VCaP (cell line): Measurements from ENCODE around the gene CASP8.

ENCODE experiments used
- H3K27ac ChIP-seq: fragments of 450-650 bp; 2 replicates; pipeline ENCODE4 v1.5.1; 2017
- TF ChIP-seq, protein P1 (sequence below): fragments of 450-650 bp; conservative IDR thresholded peaks from 2 replicates; pipeline ENCODE4 v1.5.1; 2017; ENCODE audit warnings: mild to moderate bottlenecking, moderate library complexity

Gene CASP8

DNA sequence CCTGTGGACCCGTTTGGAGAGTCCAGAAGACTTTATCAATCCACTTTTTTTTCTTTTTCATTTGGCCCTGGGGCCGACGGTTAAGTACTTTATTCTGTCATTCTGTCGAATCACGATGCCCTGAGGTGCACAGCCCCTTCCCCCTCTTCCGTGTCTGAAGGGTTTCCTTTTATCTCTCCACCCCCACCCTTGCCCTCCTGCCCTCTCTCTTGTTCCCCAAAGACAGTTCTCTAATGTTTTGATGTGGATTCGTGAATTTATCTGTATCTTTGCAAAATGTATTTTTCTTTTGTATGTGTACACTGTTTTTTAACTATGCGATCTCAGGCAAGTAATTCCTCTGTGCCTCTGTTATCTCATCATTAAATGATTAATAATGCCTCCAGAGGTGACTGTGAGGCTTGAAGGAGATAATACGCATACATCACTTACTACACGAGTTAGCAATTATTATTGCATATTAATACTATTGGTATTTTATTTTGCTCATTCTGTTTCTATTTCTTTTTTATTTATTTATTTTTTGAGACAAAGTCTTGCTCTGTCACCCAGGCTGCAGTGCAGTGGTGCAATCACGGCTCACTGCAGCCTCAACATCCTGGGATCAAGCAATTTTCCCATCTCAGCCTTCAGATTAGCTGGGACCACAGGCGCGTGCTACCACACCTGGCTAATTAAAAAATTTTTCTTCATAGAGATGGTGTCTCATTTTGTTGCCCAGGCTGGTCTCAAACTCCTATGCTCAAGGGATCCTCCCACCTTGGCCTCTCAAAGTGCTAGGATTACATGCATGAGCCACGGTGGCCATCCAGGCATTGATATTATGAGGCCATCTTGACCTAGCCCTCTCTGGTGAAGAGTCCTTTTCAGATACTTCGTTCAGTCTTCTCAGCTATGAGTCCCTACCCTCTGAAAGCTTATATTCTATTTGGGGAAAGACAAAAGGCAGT lies 1.4 kb upstream of the CASP8 start:
- H3K27ac ChIP-seq: peak overlapping the region; percentile 36
- TF ChIP-seq, protein P1, sequence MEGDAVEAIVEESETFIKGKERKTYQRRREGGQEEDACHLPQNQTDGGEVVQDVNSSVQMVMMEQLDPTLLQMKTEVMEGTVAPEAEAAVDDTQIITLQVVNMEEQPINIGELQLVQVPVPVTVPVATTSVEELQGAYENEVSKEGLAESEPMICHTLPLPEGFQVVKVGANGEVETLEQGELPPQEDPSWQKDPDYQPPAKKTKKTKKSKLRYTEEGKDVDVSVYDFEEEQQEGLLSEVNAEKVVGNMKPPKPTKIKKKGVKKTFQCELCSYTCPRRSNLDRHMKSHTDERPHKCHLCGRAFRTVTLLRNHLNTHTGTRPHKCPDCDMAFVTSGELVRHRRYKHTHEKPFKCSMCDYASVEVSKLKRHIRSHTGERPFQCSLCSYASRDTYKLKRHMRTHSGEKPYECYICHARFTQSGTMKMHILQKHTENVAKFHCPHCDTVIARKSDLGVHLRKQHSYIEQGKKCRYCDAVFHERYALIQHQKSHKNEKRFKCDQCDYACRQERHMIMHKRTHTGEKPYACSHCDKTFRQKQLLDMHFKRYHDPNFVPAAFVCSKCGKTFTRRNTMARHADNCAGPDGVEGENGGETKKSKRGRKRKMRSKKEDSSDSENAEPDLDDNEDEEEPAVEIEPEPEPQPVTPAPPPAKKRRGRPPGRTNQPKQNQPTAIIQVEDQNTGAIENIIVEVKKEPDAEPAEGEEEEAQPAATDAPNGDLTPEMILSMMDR: no peak

DNA sequence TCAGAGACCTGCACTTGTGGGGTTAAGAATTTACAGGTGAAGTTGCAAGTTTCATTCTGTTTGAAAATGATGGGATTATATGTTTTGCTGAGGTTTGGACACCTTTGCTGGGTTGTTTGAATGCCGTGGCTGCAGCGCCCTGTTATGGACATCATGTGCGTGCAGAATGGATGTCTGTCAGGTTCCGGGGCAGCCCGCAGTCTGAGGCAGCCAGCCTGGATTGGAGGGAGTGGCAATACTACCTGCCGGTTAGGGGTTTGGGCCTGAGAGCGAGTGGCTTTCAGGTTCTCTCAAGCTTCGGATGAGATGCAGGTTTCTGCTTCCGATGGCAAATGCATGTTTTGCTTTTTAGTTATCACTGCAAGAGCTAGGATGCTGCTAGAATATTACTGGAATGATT lies 1.1 kb downstream of the CASP8 start:
- no peak overlapping the region for H3K27ac ChIP-seq
- TF ChIP-seq, protein P1: no peak

DNA sequence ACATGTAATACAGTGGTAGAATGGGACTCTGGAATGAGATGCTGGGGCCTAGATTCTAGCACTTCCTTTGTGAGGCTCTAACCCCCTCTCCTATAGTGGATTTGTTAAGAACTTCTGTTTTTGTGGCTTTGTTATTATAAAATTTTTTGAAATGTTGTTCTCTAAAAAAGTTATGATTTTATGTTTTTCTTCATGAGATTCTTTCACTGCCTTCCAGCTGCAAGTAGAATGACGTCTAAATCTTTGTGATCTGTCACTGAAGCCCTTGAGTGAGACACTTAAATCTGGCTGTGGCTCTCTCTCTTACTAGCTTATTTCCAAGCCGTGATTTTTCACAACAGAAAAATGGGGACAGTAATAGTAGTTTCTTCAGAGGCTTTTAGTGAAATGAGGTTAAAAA lies 1.6 kb downstream of the CASP8 start:
- TF ChIP-seq, protein P1: no peak
- no peak overlapping the region for H3K27ac ChIP-seq

DNA sequence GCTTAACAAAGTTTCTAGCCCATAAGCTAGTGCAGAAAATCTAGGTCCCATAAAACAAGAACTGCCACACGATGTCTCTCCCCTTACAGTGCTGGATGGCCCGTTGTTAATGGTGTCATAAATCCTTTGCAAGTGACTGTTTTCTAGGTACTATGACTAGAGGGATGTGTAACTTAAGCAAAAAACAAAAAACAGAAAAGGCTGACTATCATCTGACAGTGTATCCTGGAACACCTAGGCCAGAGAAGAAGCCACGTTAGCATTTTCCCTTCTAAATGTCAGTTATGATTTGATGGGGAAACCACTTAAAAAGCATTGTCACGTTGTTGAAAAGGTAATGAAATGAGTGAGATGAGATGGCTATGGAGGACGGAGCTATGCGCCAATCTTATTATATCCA lies 2.4 kb downstream of the CASP8 start:
- H3K27ac ChIP-seq: no peak overlapping the region

DNA sequence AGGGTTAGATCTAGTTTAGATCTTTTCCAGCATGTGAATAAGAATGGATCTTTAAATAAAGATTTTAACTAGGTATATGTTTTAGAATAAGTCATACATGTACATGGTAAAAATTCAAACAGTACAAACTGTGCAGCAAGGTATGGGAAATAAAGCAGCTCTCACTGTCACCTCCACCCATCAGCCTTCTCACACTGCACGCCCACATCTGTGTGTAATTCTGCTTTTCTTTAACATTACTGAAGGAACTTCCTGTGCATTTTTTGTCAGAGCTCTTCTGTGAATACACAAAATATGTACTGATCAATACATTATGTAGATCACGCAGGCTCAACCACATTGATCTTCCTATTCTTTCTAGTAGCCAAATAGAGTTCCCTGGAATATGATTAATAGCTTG lies 3.4 kb downstream of the CASP8 start:
- no peak overlapping the region for H3K27ac ChIP-seq
- TF ChIP-seq, protein P1: no peak

More for the DNA sequence above, 2.4 kb downstream of the CASP8 start:
- TF ChIP-seq, protein P1: no peak

DNA sequence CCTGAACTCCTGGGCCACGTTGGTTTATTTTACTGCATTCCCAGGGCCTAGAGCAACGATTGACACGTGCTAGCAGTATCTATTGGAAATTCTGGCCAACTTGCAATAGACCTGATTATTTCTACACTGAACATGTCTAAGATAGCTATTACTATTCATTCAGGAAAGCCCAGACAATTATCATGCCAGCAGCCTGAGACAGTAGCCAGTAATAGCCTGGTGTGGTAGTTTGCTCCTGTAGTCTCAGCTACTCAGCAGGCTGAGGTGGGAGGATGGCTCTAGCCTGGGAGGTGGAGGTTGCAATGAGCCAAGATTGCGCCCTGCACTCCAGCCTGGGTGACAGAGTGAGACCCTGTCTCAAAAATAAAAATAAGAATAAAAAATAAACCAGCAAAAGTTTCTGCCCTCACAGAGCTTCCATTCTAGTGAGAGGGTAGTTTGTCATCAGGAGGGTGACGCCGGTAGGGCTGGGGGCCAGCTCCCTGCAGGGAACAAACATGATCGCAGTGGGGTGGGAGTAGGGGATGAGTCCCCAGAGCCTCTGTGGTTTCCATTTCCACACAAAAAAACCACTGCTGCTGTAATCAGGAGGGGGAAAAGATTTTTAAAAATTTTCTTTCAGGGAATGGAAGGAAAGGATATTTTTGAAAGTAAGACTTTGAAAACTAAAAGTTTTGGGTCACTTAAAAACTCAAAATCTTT lies 4.3 kb downstream of the CASP8 start:
- TF ChIP-seq, protein P1: no peak
- no peak overlapping the region for H3K27ac ChIP-seq

DNA sequence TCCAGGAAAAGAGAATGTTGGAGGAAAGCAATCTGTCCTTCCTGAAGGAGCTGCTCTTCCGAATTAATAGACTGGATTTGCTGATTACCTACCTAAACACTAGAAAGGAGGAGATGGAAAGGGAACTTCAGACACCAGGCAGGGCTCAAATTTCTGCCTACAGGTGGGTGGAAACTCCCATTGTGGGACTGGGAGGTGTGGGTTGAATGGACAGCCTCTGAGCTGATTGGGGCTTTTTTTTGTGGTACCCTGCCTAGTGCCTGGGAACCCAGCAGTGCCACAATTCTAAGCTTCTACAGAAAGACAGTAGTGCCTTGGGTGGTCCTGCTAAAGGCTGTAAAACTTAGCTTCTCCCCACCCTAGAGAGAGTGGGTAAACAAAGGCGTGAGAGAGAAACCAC lies 6.3 kb downstream of the CASP8 start:
- TF ChIP-seq, protein P1: no peak
- no peak overlapping the region for H3K27ac ChIP-seq
